Measurements from ENCODE around the gene BIRC3. TPM values are rescaled to one million over a fixed set of nuclear protein-coding genes. Genes with fewer than 3 reads are reported as not detected.
"Not testable (repeated sequence)": the region's sequence is repeated elsewhere in the genome, so short reads cannot be mapped to it uniquely, and the experiment has no call there.

BIRC3 gene
- total and polyA plus RNA-seq, 5 donors from 2014 or later: 107 to 239 (median 128) TPM

- H3K4me1 Mint-ChIP-seq: peaks cover 37 to 72% (median 52%) of the 10 kb centered on the region in 4 donors
- no peak overlapping the region for H3K27ac Mint-ChIP-seq
- Histone ChIP-seq H3K27me3 (ENCODE audit: control insufficient read depth, insufficient read depth, low read length) (no peaks in the 10 kb centered on the region), H3K36me3 (ENCODE audit: control insufficient read depth, insufficient read depth, low read length) (peaks cover 96% of the 10 kb centered on the region), H3K9me3 (ENCODE audit: control insufficient read depth in 2 of 2, low read length in 2 of 2) (no peaks in the 10 kb centered on the region), H3K4me3 (ENCODE audit: low read depth, low read length) (peak overlapping the region; percentile 17), H3K27ac (ENCODE audit: insufficient read depth, low read length, poor library complexity, severe bottlenecking) (peak overlapping the region; percentile 98), H3K4me1 (ENCODE audit: control insufficient read depth, insufficient read depth, low read length, poor library complexity, severe bottlenecking) (peaks cover 55% of the 10 kb centered on the region)
- DNase-seq (no peak), ATAC-seq (ENCODE audit: low read depth in 2 of 2) (no peak)
- H3K9me3 Mint-ChIP-seq: no peaks in the 10 kb centered on the region
- H3K27me3 Mint-ChIP-seq: no peaks in the 10 kb centered on the region
- peaks cover 39% of the 10 kb centered on the region for H3K36me3 Mint-ChIP-seq
- H3K4me3 Mint-ChIP-seq: no peak overlapping the region
Measured at GRCh38 chr11:102328748-102329147, 11.5 kb downstream of the BIRC3 start.

- Histone ChIP-seq H3K9me3 (ENCODE audit: control insufficient read depth in 2 of 2, low read length in 2 of 2) (no peaks in the 10 kb centered on the region), H3K4me3 (ENCODE audit: low read depth, low read length) (peak overlapping the region; percentile 1), H3K4me1 (ENCODE audit: control insufficient read depth, insufficient read depth, low read length, poor library complexity, severe bottlenecking) (peaks cover 45% of the 10 kb centered on the region), H3K36me3 (ENCODE audit: control insufficient read depth, insufficient read depth, low read length) (peaks cover 95% of the 10 kb centered on the region), H3K27me3 (ENCODE audit: control insufficient read depth, insufficient read depth, low read length) (no peaks in the 10 kb centered on the region), H3K27ac (ENCODE audit: insufficient read depth, low read length, poor library complexity, severe bottlenecking) (peak overlapping the region; percentile 60)
- ATAC-seq (ENCODE audit: low read depth in 2 of 2) (no peak), DNase-seq (no peak)
- H3K9me3 Mint-ChIP-seq: no peaks in the 10 kb centered on the region
- H3K4me1 Mint-ChIP-seq: peaks cover 37 to 66% (median 43%) of the 10 kb centered on the region in 4 donors
- peak overlapping the region in 2 of 3 donors; percentile 55 to 67 for H3K27ac Mint-ChIP-seq
- H3K27me3 Mint-ChIP-seq: no peaks in the 10 kb centered on the region
- peaks cover 34% of the 10 kb centered on the region for H3K36me3 Mint-ChIP-seq
- H3K4me3 Mint-ChIP-seq: peak overlapping the region in 1 of 4 donors; percentile 53
Measured at GRCh38 chr11:102330231-102330630, 12.9 kb downstream of the BIRC3 start.

- Histone ChIP-seq H3K27me3 (ENCODE audit: control insufficient read depth, insufficient read depth, low read length) (no peaks in the 10 kb centered on the region), H3K4me1 (ENCODE audit: control insufficient read depth, insufficient read depth, low read length, poor library complexity, severe bottlenecking) (peaks cover 34% of the 10 kb centered on the region), H3K27ac (ENCODE audit: insufficient read depth, low read length, poor library complexity, severe bottlenecking) (peak overlapping the region; percentile 29), H3K9me3 (ENCODE audit: control insufficient read depth in 2 of 2, low read length in 2 of 2) (no peaks in the 10 kb centered on the region), H3K4me3 (ENCODE audit: low read depth, low read length) (no peak overlapping the region), H3K36me3 (ENCODE audit: control insufficient read depth, insufficient read depth, low read length) (peaks cover 95% of the 10 kb centered on the region)
- ATAC-seq (ENCODE audit: low read depth in 2 of 2) (no peak), DNase-seq (no peak)
- no peaks in the 10 kb centered on the region for H3K9me3 Mint-ChIP-seq
- peaks cover 29% of the 10 kb centered on the region for H3K36me3 Mint-ChIP-seq
- H3K4me3 Mint-ChIP-seq: no peak overlapping the region
- H3K27ac Mint-ChIP-seq: peak overlapping the region in 2 of 3 donors; percentile 73 to 92
- H3K4me1 Mint-ChIP-seq: peaks cover 33 to 61% (median 38%) of the 10 kb centered on the region in 4 donors
- H3K27me3 Mint-ChIP-seq: no peaks in the 10 kb centered on the region
Measured at GRCh38 chr11:102331341-102331740, 14.1 kb downstream of the BIRC3 start.

- Histone ChIP-seq H3K27ac (ENCODE audit: insufficient read depth, low read length, poor library complexity, severe bottlenecking) (peak overlapping the region; percentile 45), H3K4me1 (ENCODE audit: control insufficient read depth, insufficient read depth, low read length, poor library complexity, severe bottlenecking) (peaks cover 21% of the 10 kb centered on the region), H3K4me3 (ENCODE audit: low read depth, low read length) (no peak overlapping the region), H3K27me3 (ENCODE audit: control insufficient read depth, insufficient read depth, low read length) (no peaks in the 10 kb centered on the region), H3K36me3 (ENCODE audit: control insufficient read depth, insufficient read depth, low read length) (peaks cover 95% of the 10 kb centered on the region), H3K9me3 (ENCODE audit: control insufficient read depth in 2 of 2, low read length in 2 of 2) (no peaks in the 10 kb centered on the region)
- ATAC-seq (ENCODE audit: low read depth in 2 of 2) (no peak), DNase-seq (no peak)
- H3K36me3 Mint-ChIP-seq: peaks cover 33% of the 10 kb centered on the region
- peak overlapping the region; percentile 64 to 73 (median 67) for H3K27ac Mint-ChIP-seq
- H3K4me3 Mint-ChIP-seq: peak overlapping the region in 1 of 4 donors; percentile 9
- no peaks in the 10 kb centered on the region for H3K9me3 Mint-ChIP-seq
- H3K4me1 Mint-ChIP-seq: peaks cover 28 to 52% (median 33%) of the 10 kb centered on the region in 4 donors
- H3K27me3 Mint-ChIP-seq: no peaks in the 10 kb centered on the region
Measured at GRCh38 chr11:102332611-102332994, 15.3 kb downstream of the BIRC3 start.

GRCh38 chr11:102338479-102339010 lies 21.3 kb downstream of the BIRC3 start:
- peak overlapping the region; percentile 47 to 78 (median 63) for H3K27ac Mint-ChIP-seq
- no peaks in the 10 kb centered on the region for H3K9me3 ChIP-seq (ENCODE audit: control insufficient read depth in 2 of 2, low read length in 2 of 2)
- no peaks in the 10 kb centered on the region for H3K9me3 Mint-ChIP-seq
- H3K4me3 ChIP-seq (ENCODE audit: low read depth, low read length): no peak overlapping the region
- peaks cover 11 to 40% (median 34%) of the 10 kb centered on the region in 4 donors for H3K4me1 Mint-ChIP-seq
- H3K27me3 Mint-ChIP-seq: no peaks in the 10 kb centered on the region
- H3K4me1 ChIP-seq (ENCODE audit: control insufficient read depth, insufficient read depth, low read length, poor library complexity, severe bottlenecking): peaks cover 12% of the 10 kb centered on the region
- no peak for ATAC-seq (ENCODE audit: low read depth in 2 of 2)
- peaks cover 22% of the 10 kb centered on the region for H3K36me3 Mint-ChIP-seq
- DNase-seq: no peak
- H3K27me3 ChIP-seq (ENCODE audit: control insufficient read depth, insufficient read depth, low read length): no peaks in the 10 kb centered on the region
- peaks cover 52% of the 10 kb centered on the region for H3K36me3 ChIP-seq (ENCODE audit: control insufficient read depth, insufficient read depth, low read length)
- H3K4me3 Mint-ChIP-seq: no peak overlapping the region
- peak overlapping the region; percentile 53 for H3K27ac ChIP-seq (ENCODE audit: insufficient read depth, low read length, poor library complexity, severe bottlenecking)

GRCh38 chr11:102341311-102341710 lies 24.0 kb downstream of the BIRC3 start:
- H3K27me3 Mint-ChIP-seq: not testable (repeated sequence)

GRCh38 chr11:102341844-102342318 lies 24.6 kb downstream of the BIRC3 start:
- H3K27ac Mint-ChIP-seq: peak overlapping the region; percentile 39 to 97 (median 59)
- Histone ChIP-seq H3K27ac (ENCODE audit: insufficient read depth, low read length, poor library complexity, severe bottlenecking) (peak overlapping the region; percentile 56), H3K4me3 (ENCODE audit: low read depth, low read length) (no peak overlapping the region), H3K27me3 (ENCODE audit: control insufficient read depth, insufficient read depth, low read length) (no peaks in the 10 kb centered on the region), H3K4me1 (ENCODE audit: control insufficient read depth, insufficient read depth, low read length, poor library complexity, severe bottlenecking) (peaks cover 16% of the 10 kb centered on the region), H3K36me3 (ENCODE audit: control insufficient read depth, insufficient read depth, low read length) (peaks cover 23% of the 10 kb centered on the region), H3K9me3 (ENCODE audit: control insufficient read depth in 2 of 2, low read length in 2 of 2) (no peaks in the 10 kb centered on the region)
- DNase-seq: peak; percentile 60 to 88 (median 76)
- H3K36me3 Mint-ChIP-seq: peaks cover 15% of the 10 kb centered on the region
- H3K27me3 Mint-ChIP-seq: no peaks in the 10 kb centered on the region
- peak; percentile 59 to 68 for ATAC-seq (ENCODE audit: low read depth in 2 of 2)
- H3K4me3 Mint-ChIP-seq: peak overlapping the region in 2 of 4 donors; percentile 27 to 55
- peaks cover 15 to 45% (median 38%) of the 10 kb centered on the region in 4 donors for H3K4me1 Mint-ChIP-seq
- H3K9me3 Mint-ChIP-seq: no peaks in the 10 kb centered on the region

More at GRCh38 chr11:102341311-102341710, 24.0 kb downstream of the BIRC3 start:
- not testable (repeated sequence) for H3K4me3 Mint-ChIP-seq; DNase-seq; H3K9me3 Mint-ChIP-seq; H3K27me3 ChIP-seq (ENCODE audit: control insufficient read depth, insufficient read depth, low read length); H3K9me3 ChIP-seq (ENCODE audit: control insufficient read depth in 2 of 2, low read length in 2 of 2); H3K4me3 ChIP-seq (ENCODE audit: low read depth, low read length)
- H3K4me1 Mint-ChIP-seq: peaks cover 13 to 43% (median 38%) of the 10 kb centered on the region in 4 donors
- Histone ChIP-seq H3K4me1 (ENCODE audit: control insufficient read depth, insufficient read depth, low read length, poor library complexity, severe bottlenecking) (peaks cover 16% of the 10 kb centered on the region), H3K36me3 (ENCODE audit: control insufficient read depth, insufficient read depth, low read length) (peaks cover 28% of the 10 kb centered on the region), H3K27ac (ENCODE audit: insufficient read depth, low read length, poor library complexity, severe bottlenecking) (peak overlapping the region; percentile 56)
- ATAC-seq (ENCODE audit: low read depth in 2 of 2): peak; percentile 29
- H3K27ac Mint-ChIP-seq: peak overlapping the region in 1 of 3 donors; percentile 84
- peaks cover 19% of the 10 kb centered on the region for H3K36me3 Mint-ChIP-seq

GRCh38 chr11:102343809-102344208 lies 26.5 kb downstream of the BIRC3 start:
- Histone ChIP-seq H3K4me3 (ENCODE audit: low read depth, low read length) (no peak overlapping the region), H3K4me1 (ENCODE audit: control insufficient read depth, insufficient read depth, low read length, poor library complexity, severe bottlenecking) (peaks cover 24% of the 10 kb centered on the region), H3K27me3 (ENCODE audit: control insufficient read depth, insufficient read depth, low read length) (no peaks in the 10 kb centered on the region), H3K9me3 (ENCODE audit: control insufficient read depth in 2 of 2, low read length in 2 of 2) (no peaks in the 10 kb centered on the region), H3K27ac (ENCODE audit: insufficient read depth, low read length, poor library complexity, severe bottlenecking) (no peak overlapping the region), H3K36me3 (ENCODE audit: control insufficient read depth, insufficient read depth, low read length) (peaks cover 3% of the 10 kb centered on the region)
- ATAC-seq (ENCODE audit: low read depth in 2 of 2) (no peak), DNase-seq (no peak)
- H3K4me3 Mint-ChIP-seq: peak overlapping the region in 1 of 4 donors; percentile 53
- no peaks in the 10 kb centered on the region for H3K27me3 Mint-ChIP-seq
- H3K27ac Mint-ChIP-seq: no peak overlapping the region
- H3K36me3 Mint-ChIP-seq: no peaks in the 10 kb centered on the region
- no peaks in the 10 kb centered on the region for H3K9me3 Mint-ChIP-seq
- peaks cover 22 to 51% (median 36%) of the 10 kb centered on the region in 4 donors for H3K4me1 Mint-ChIP-seq

Data from CD4-positive, CD25-positive, alpha-beta regulatory T cell (primary cell).